Forelimb muscle (tissue), 1 donor: ENCODE data around the gene CISD3. TPM values are rescaled to one million over a fixed set of nuclear protein-coding genes. Genes with fewer than 3 reads are reported as not detected.

Experiments
- DNase-seq: peaks from one replicate; pipeline ENCODE4 v3.0.0-alpha.2; 2013; ENCODE audit warnings: low read depth
- polyA plus RNA-seq: library from polyadenylated mRNA; unstranded; fragments of 120-200 nt; gene quantifications from one replicate; pipeline ENCODE4 v1.2.1, GENCODE V29; 2013; ENCODE audit not compliant: insufficient read length

CISD3 gene
- polyA plus RNA-seq, 1 donor = 16.9 TPM

DNA sequence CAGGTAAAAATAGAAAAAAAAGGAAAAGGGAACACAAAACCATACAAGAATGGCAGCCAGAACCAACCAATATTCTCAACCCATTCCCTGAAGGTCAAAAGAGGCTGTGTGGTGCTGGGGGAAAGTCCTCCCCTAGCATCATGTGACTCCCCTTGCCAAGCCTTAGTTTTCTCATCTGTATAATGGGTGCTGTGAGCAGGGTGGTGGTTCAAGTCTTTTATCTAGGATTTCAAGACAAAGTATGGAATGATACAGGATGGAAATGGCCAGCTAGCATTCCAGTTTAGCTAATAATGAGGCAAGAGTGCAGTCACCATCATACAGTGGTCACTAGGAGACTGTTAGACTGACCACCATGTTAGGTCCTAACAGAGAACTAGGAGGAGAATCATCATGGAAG lies 43.1 kb downstream of the CISD3 start:
- DNase-seq = no peak

DNA sequence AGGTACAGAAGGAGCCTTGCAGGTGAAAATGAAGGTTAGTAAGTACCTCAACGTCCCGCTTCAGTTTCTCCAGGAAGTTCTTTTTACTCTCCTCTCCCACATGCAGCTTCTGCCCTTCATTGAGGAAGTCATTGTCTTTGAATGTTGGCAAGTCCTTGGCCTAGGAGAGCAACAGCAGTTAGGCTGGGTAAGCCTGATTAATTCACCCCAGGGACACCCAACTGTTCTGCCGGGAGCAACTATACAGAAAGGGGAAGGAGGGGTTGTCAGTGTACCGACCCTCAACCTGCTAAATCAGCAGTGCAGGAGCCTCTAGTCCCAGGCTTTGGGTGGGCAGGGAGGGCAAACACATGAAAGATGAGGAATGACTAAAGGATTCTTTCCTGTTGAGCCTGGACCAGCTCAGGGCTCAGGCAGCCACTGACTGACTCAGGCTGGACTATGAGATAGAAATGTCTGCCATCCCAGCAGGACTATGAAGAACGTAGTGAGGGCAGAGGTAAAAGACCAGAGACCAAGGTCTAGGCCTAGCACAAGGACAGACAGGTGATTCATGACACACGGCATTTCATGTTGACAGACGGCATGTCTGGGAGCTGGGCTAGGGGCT lies 47.6 kb downstream of the CISD3 start:
- DNase-seq = no peak

DNA sequence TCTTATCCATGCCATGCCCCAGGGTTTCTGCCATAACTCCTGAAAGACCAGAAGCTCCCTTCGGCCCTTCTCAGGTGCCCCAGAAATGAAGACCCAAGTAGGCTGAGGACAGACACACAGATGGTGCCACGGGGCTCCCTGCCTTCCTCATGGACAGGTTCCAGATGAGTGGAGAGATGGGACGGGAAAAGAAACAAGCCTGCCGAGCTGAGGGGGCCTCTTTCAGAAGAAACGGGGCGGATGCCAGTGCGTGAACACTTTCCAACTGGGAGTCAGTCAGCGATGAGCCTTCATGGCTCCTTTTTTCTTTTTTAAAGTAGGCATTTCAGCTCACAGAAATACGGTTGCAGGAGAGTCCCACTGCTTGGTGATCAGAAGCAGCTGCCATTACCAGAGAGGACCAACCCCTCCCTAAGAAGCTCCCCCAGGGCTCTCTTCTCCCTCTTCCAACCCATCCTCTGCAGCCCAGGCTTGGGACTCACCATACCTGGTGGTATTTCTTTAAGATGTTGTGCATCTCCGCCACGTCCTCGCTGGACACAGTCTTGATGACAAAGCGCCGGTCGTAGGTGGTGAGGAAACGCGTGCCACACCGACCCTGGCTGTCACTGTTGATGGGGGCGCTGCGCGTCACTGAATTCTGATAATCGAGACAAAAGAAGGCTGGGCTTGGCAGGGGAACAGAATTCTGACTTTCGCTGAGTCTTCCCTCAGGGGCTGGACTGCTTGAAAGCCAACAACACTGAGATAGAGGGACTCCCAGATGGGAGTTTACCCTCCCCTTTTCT lies 50.0 kb downstream of the CISD3 start:
- DNase-seq = no peak

DNA sequence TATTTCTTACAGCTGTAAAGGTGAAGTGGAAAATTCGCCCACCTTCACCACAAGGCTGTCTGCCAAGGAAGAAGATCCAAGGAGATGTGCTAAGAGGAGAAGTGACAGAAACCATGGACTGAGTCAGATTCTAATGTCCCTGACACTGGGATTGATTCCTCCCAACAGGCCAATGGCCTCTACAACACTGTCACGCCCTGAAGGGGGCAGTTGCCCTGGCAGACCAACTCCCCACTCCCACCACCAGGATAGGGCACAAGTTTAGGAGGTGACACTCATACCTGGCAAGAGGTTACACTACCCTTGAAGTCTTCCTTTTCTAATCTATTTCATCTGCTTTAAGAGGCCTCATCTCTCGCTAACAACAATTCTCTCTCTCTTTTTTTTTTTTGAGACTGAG lies 53.1 kb downstream of the CISD3 start:
- DNase-seq = no peak

Other genes with a start within 250 kb of the CISD3 start
- 0.96 TPM for gene SRCIN1, start 124.4 kb upstream of the CISD3 start, polyA plus RNA-seq
- 0.51 TPM for gene EPOP, start 55.4 kb upstream of the CISD3 start, polyA plus RNA-seq
- 74.0 TPM for gene MLLT6, start 25.1 kb upstream of the CISD3 start, polyA plus RNA-seq
- 30.6 TPM for gene PCGF2, start 18.0 kb downstream of the CISD3 start, polyA plus RNA-seq
- 73.3 TPM for gene PSMB3, start 22.4 kb downstream of the CISD3 start, polyA plus RNA-seq
- gene PIP4K2B, start 69.2 kb downstream of the CISD3 start, polyA plus RNA-seq = 65.2 TPM
- gene CWC25, start 95.0 kb downstream of the CISD3 start, polyA plus RNA-seq = 13.9 TPM
- 3,022 TPM for gene RPL23, start 123.4 kb downstream of the CISD3 start, polyA plus RNA-seq
- 73.6 TPM for gene LASP1, start 139.7 kb downstream of the CISD3 start, polyA plus RNA-seq
- gene FBXO47, start 237.1 kb downstream of the CISD3 start, polyA plus RNA-seq = not detected